ENCODE measurements around the gene BOLA1.

BOLA1 gene

GRCh38 chr1:149887456-149888246 lies 11.7 kb upstream of the BOLA1 start:
- peak; percentile 96 to 97 for DNase-seq

DNA sequence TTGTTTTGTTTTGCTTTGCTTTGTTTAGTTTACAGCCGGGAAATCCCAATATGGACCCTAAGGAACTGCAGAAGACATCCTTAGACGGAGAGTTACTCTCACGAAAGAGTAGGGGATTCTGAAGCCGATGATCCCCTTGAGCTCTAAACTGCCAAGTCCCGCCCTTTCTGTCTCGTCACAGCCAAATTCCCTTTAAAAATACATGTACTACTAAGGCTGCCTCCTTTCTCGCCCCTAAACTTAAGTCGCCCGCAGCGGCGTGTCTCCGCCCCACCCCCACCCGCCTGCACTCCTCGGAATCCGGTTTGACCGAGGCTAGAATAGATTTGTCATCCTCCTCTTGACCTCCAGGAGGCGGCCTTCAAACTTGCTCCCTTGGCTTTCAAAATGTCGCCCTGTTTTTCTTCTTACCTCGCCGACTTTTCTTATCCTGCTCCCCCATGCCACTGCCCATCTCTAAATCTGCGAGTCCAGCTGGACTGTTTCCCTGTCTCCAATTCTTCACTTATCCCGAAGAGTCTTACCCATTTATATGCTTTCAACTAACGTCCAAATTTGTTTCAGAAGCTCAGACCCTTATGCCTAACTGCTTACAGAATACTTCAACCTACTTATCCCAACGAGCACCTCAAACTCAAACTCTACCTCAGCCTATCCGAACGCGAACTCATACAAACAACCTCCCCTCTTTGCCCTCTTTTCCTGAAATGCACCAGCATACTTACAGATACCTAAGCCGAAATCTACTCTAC lies 10.9 kb upstream of the BOLA1 start:
- peak; percentile 91 to 94 for DNase-seq

- DNase-seq: no peak
Measured at GRCh38 chr1:149888999-149889289, 10.4 kb upstream of the BOLA1 start.

GRCh38 chr1:149896575-149896974 lies 2.8 kb upstream of the BOLA1 start:
- DNase-seq: no peak

DNA sequence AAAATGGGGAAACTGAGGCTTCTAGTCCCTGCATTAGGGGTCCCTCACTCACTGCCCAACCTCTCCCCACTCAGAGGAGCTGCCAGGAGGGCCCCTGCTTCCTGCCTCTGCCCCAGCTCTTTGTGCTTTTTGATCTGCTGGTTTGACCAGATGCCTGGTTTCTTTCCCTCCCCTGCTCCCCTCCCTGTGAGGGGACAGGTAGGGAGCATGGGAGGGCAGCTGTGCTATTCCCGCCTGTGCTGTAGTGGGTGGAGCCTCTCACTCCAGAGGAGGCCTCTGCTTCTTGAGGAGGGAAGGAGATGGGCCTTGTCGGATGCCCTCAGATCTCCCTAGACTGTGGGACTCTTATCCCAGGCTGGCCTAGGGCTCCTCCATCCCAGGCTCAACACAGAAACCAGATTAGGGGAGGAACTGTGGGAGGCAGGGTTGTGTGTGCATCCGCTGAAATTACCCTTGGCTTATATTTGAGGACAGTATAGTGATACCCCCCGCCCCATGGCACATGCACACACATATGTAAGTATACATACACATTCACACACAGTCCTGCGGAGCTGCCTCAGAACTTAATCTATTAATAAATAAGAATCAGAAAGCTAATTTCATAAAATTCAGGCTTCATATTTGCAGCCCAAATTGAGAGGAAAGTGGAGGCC lies 4.6 kb downstream of the BOLA1 start:
- no peak for DNase-seq

GRCh38 chr1:149906570-149907075 lies 7.3 kb downstream of the BOLA1 start:
- no peak for DNase-seq

DNA sequence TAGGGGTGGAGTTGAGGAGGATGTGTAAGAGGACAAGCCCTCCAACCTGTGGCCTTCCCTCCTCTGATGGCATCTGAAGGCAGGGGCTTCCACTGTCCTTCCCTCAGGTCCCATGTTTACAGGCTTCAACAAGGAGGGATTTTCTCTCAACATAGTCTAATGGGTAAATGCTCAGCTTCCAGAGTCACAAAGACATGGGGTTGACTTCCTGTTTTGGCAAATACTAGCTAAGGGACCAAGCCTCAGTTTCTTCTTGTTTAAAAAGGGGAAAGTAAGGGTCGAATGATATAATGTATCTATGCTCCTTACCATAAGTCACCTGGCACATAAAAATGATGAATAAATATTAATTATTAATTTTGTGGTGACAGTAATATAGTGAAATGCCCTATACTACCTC lies 15.2 kb downstream of the BOLA1 start:
- DNase-seq: no peak

GRCh38 chr1:149915429-149916192 lies 16.2 kb downstream of the BOLA1 start:
- DNase-seq: no peak

- peak in 1 of 2 experiments; percentile 9 for DNase-seq
Measured at GRCh38 chr1:149916193-149916897, 17.0 kb downstream of the BOLA1 start.

- no peak for DNase-seq
Measured at GRCh38 chr1:149916898-149917252, 17.5 kb downstream of the BOLA1 start.

- DNase-seq: peak; percentile 43 to 67
Measured at GRCh38 chr1:149917571-149918144, 18.3 kb downstream of the BOLA1 start, which contains the start of gene SV2A. TSS of gene SV2A (minus strand) at chr1:149917844. CDS start at chr1:149913840, 4,004 bp downstream.

GRCh38 chr1:149923626-149924025 lies 24.3 kb downstream of the BOLA1 start:
- DNase-seq: no peak

- DNase-seq: no peak
Measured at GRCh38 chr1:149925345-149925744, 26.0 kb downstream of the BOLA1 start.

- no peak for DNase-seq
Measured at GRCh38 chr1:149925751-149926150, 26.4 kb downstream of the BOLA1 start.

DNA sequence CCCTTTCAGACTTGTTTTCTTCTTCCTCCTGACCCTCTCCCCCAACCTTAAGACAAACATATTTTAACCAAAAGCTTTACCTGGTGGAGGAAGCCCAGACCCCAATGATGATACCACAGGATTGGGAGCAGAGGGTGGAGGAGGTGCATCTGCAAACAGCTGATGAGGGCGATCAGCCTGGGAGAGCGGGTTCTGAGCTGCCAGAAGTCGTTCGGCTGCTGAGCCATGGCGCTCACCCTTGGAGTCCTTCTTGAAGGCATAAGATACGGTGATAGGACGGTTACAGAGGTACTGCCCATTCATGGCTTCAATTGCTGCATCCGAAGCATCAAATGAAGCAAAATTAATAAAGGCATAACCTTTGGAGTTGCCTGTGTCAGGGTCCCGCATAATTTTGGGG lies 26.9 kb downstream of the BOLA1 start:
- no peak for DNase-seq

- no peak for DNase-seq
Measured at GRCh38 chr1:149927056-149927562, 27.7 kb downstream of the BOLA1 start.

DNA sequence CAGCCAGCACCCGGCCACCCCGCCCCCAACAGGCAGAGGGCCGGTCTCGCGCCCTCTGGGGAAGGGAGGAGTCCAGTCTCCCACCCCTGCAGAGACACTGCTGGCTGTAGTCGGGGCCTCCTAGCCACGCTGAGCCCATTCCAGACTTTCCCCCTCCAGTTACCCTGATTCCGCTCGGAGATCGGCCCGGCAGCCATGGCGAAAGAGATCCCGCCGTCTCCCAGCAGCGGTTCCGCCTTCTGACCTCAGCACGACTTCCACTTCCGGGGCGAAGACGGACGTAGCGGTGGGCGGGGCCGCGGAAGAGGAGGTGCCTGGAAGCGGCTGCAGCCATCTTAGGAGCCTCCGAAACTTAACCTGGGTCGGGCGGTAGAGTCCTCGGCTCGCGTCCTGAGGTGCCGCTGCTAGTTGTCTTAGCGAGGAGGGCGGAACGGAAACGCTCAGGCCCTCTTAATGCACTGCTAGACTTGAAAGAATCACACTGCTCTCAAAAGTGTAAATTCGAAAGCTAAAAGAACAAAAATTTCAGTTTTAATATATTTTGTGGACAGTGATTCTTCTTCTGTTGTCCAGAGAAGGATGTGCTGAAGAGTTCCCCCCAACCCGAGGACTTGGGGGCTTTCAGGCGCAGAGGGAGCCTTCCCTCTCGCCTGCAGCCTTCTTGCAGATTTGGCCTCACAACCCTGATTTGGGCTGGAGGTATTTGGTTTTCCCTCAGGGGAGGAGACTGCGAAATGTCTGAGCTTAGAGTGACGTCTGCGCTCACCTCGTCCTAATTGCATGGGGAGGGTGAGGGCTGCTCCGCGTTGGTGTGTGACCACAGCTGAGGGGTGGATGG lies 28.4 kb downstream of the BOLA1 start, which contains the start of gene SF3B4:
Gene SF3B4 (minus strand): TSS at position 241 of the 838 bp plus-strand sequence. CDS start 44 bp downstream, at position 197.
- peak; percentile 93 for DNase-seq

DNA sequence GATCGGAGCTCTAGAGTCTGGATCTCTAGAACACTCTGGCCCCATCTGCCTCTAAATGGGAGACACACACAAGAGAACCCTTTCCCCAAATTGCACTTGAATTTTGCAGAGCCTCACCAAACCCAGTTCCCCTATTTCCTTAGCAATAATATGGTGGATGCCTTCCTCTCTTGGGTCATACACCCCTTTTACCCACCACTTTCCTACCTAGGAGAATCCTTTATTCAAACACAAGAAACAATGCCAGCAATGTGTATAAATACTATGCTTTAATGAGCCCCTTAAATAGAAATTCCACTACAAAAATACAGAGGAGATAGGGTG lies 29.0 kb downstream of the BOLA1 start:
- DNase-seq: peak in 1 of 2 experiments; percentile 32

- DNase-seq: no peak
Measured at GRCh38 chr1:149929856-149930255, 30.5 kb downstream of the BOLA1 start.

DNA sequence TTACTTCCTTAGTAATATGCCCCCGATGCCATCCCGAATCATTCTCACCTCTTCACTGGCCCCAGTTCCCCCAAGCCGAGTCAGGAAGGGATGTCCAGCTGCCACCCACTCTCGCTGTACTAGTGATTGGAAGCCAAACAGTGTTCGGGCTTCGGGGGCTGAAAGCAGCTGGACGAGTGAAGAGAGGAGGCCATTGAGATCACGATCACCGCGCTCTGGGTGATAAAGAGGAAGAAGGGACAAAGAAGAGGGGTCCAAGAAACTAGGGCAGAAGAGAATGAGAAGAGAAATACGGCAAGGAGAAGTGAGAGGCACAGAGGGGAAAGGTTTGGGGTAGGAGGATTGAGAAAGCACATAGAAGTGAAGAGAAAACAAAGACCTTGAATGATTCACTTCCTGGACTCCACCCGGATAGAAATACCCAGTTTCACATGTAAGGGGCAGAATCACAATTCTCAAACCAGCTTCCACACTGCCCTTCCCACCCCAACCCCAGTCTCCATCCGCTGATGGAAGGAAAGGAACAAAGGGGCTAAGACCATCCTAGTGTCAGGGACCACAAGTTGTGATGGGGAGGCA lies 31.9 kb downstream of the BOLA1 start:
- DNase-seq: no peak

All from AML-193 (cell line).